Right lobe of liver (tissue), 6 donors: ENCODE results near the gene IQGAP3. TPM values are rescaled to one million over a fixed set of nuclear protein-coding genes. Genes with fewer than 3 reads are reported as not detected.
"Not testable (repeated sequence)": the region's sequence is repeated elsewhere in the genome, so short reads cannot be mapped to it uniquely, and the experiment has no call there.

Experiments
- ATAC-seq, 4 donors: fragments of 200-7000 bp; cut with Tn5 transposase; one replicate each; pipeline ENCODE4 v1.9.1; 2020; ENCODE audit warnings: mild to moderate bottlenecking in 4 of 4, moderate library complexity in 4 of 4
- DNase-seq, 3 donors: peaks; one replicate each; pipeline ENCODE4 v3.0.0-alpha.2; 2020
- H3K27ac ChIP-seq, 3 donors: fragments of 200-600 bp; one replicate each; pipeline ENCODE4 v1.8.0; 2022
- H3K27me3 ChIP-seq, 2 donors: fragments of 200-600 bp; one replicate each; pipeline ENCODE4 v1.8.0; 2022
- H3K36me3 ChIP-seq, 4 donors: fragments of 200-600 bp; sonication (generic) in 1 of 4; one replicate each; pipeline versions ENCODE4 v1.5.1 to v1.8.0; 2017 to 2022; ENCODE audit warnings: control low read depth in 1 of 4
- H3K4me1 ChIP-seq, 4 donors: fragments of 200-600 bp; sonication (generic) in 1 of 4; one replicate each; pipeline versions ENCODE4 v1.5.1 to v1.8.0; 2017 to 2022; ENCODE audit warnings: control low read depth in 1 of 4
- H3K4me3 ChIP-seq, 3 donors: fragments of 200-600 bp; one replicate each; pipeline ENCODE4 v1.8.0; 2022
- H3K9me3 ChIP-seq, 4 donors: fragments of 200-600 bp; sonication (generic) in 1 of 4; one replicate each; pipeline versions ENCODE4 v1.5.1 to v1.8.0; 2017 to 2022; ENCODE audit warnings: control low read depth in 1 of 4
- CTCF ChIP-seq, 4 donors: fragments of 200-600 bp in 3 of 4; fragments of 450-650 bp in 1 of 4; IDR thresholded peaks; one replicate each; pipeline versions ENCODE4 v1.5.1 to v1.8.0; 2016 to 2022; ENCODE audit warnings: antibody characterized with exemption in 4 of 4, mild to moderate bottlenecking in 2 of 4
- POLR2A ChIP-seq: fragments of 450-650 bp; IDR thresholded peaks from one replicate; pipeline ENCODE4 v1.6.1; 2017; ENCODE audit warnings: antibody characterized with exemption, mild to moderate bottlenecking
- WGBS: methylation state at CpG from one replicate; pipeline ENCODE4 v1.1.6; 2018; ENCODE audit warnings: low coverage, low lambda C conversion rate; ENCODE audit not compliant: insufficient coverage; ENCODE audit errors: missing lambda C conversion rate; 5-methylcytosine and 5-hydroxymethylcytosine counted together
- intact Hi-C, 2 donors: fragments of 100-400 bp; cut with DNase I; formaldehyde crosslinking; loops; one replicate each; pipeline versions ENCODE4 v1.11.2 to v1.14.1; 2022
- total RNA-seq, 6 experiments: library from RNA; depleted of rRNA in 2 of 6; stranded (reverse); fragments of >200 nt in 2 of 6; fragmentation: NEBNext Ultra II Directional in 3 of 6; extraction: Animal tissue kit (Norgen Biotek cat#: 25700) in 3 of 6; gene quantifications; one replicate each; pipeline versions ENCODE4 v1.1.0 to v1.2.4, GENCODE V29; 2016 to 2023
- donor health status: DM: no; HTN: yes; CAD: no.
- donor health status: DM: no; HTN: no; CAD: no.
- donor health status: DM: no; HTN: no; CAD: no.
- donor health status: DM: no; HTN: yes; CAD: no.
- donor health status: DM: no; HTN: yes; CAD: no.

The IQGAP3 gene
- total RNA-seq, 6 experiments from 2014 or later = 0.07 to 2.6 (median 0.95) TPM

- no peak overlapping the region for H3K27ac ChIP-seq
- no peaks in the 10 kb centered on the region for H3K27me3 ChIP-seq
- intact Hi-C loops = loop anchor here in 1 of 2 donors (10.0 kb wide), 1 partner anchor 231 kb away; no protein-coding TSS in a partner anchor
- ATAC-seq = no peak
- no peaks in the 10 kb centered on the region for H3K9me3 ChIP-seq
- TF ChIP-seq CTCF (IDR thresholded peaks at IDR 0.05) = no peak
- TF ChIP-seq POLR2A = no peak
- H3K4me3 ChIP-seq = no peak overlapping the region
- DNase-seq = no peak
- H3K4me1 ChIP-seq = no peaks in the 10 kb centered on the region
- no peaks in the 10 kb centered on the region for H3K36me3 ChIP-seq
- WGBS = 30% methylated on average over 2 of the region's 4 CpGs
These were observed 43.6 kb upstream of the IQGAP3 start for GRCh38 chr1:156615946-156616345.

GRCh38 chr1:156612666-156613065, 40.3 kb upstream of the IQGAP3 start:
- 52% methylated on average over 3 of the region's 3 CpGs for WGBS

GRCh38 chr1:156610072-156610471, 37.7 kb upstream of the IQGAP3 start:
- H3K27ac ChIP-seq, ATAC-seq, H3K4me3 ChIP-seq, H3K9me3 ChIP-seq, H3K4me1 ChIP-seq, H3K27me3 ChIP-seq, DNase-seq, H3K36me3 ChIP-seq: not testable (repeated sequence)
- 73% methylated on average over 4 of the region's 9 CpGs for WGBS
- intact Hi-C loops = loop anchor here in 1 of 2 donors (10.0 kb wide), 1 partner anchor 225 kb away; no protein-coding TSS in a partner anchor

More at GRCh38 chr1:156612666-156613065, 40.3 kb upstream of the IQGAP3 start:
- no peak for TF ChIP-seq POLR2A
- TF ChIP-seq CTCF (IDR thresholded peaks at IDR 0.05) = no peak
- Histone ChIP-seq H3K27ac (no peak overlapping the region), H3K4me1 (no peaks in the 10 kb centered on the region), H3K4me3 (no peak overlapping the region), H3K9me3 (no peaks in the 10 kb centered on the region), H3K27me3 (no peaks in the 10 kb centered on the region), H3K36me3 (no peaks in the 10 kb centered on the region)
- no peak for DNase-seq
- ATAC-seq = no peak
- intact Hi-C loops = loop anchor here in 1 of 2 donors (10.0 kb wide), 1 partner anchor 228 kb away; no protein-coding TSS in a partner anchor

GRCh38 chr1:156608981-156609380, 36.6 kb upstream of the IQGAP3 start:
- Histone ChIP-seq H3K4me3 (no peak overlapping the region), H3K27ac (no peak overlapping the region), H3K9me3 (no peaks in the 10 kb centered on the region), H3K36me3 (no peaks in the 10 kb centered on the region), H3K4me1 (no peaks in the 10 kb centered on the region), H3K27me3 (no peaks in the 10 kb centered on the region)
- TF ChIP-seq POLR2A (no peak), CTCF (IDR thresholded peaks at IDR 0.05) (peak; percentile 28 to 38 (median 32))
- ATAC-seq (peak; percentile 27 to 54 (median 45)), DNase-seq (no peak)
- 19% methylated on average over 6 of the region's 6 CpGs for WGBS
- intact Hi-C loops = loop anchor here in 1 of 2 donors (10.0 kb wide), 1 partner anchor 144 kb away; no protein-coding TSS in a partner anchor

- peak; percentile 99 to 100 (median 100) for ATAC-seq
- 18% methylated on average over 7 of the region's 7 CpGs for WGBS
- intact Hi-C loops = loop anchor here in 1 of 2 donors (10.0 kb wide), 1 partner anchor 143 kb away; no protein-coding TSS in a partner anchor
- Histone ChIP-seq H3K27ac (no peak overlapping the region), H3K4me3 (no peak overlapping the region), H3K36me3 (no peaks in the 10 kb centered on the region), H3K9me3 (no peaks in the 10 kb centered on the region), H3K27me3 (no peaks in the 10 kb centered on the region), H3K4me1 (no peaks in the 10 kb centered on the region)
- TF ChIP-seq CTCF (IDR thresholded peaks at IDR 0.05) (peak; percentile 80 to 82 (median 80)), POLR2A (no peak)
- DNase-seq = no peak
These were observed 35.8 kb upstream of the IQGAP3 start for GRCh38 chr1:156608036-156608674.

GRCh38 chr1:156607344-156607743, 35.0 kb upstream of the IQGAP3 start:
- intact Hi-C loops = loop anchor here in 1 of 2 donors (10.0 kb wide), 1 partner anchor 143 kb away; no protein-coding TSS in a partner anchor
- not testable (repeated sequence) for H3K9me3 ChIP-seq, H3K36me3 ChIP-seq, ATAC-seq, H3K27me3 ChIP-seq, H3K4me1 ChIP-seq, DNase-seq, H3K4me3 ChIP-seq, H3K27ac ChIP-seq
- 69% methylated on average over 4 of the region's 4 CpGs for WGBS
